WTC11 (cell line): ENCODE measurements around the gene UGCG. TPM values are rescaled to one million over a fixed set of nuclear protein-coding genes. Genes with fewer than 3 reads are reported as not detected.

Source experiments
- ATAC-seq: fragments of 200-7000 bp; cut with Tn5 transposase; 2 replicates; pipeline ENCODE4 v1.10.0; 2021; ENCODE audit warnings: mild to moderate bottlenecking, moderate library complexity
- CTCF ChIA-PET: fragments of 300-600 bp; sonication (Branson Sonifier 250); formaldehyde crosslinking; loops from one replicate; lab custom pipeline; 2021; ENCODE audit warnings: antibody characterized with exemption; lab: Charles Lee
- POLR2A ChIA-PET: fragments of 350-600 bp; sonication (Branson Sonifier 250); formaldehyde crosslinking; loops from one replicate; lab custom pipeline; 2021; ENCODE audit warnings: antibody characterized with exemption; lab: Charles Lee
- DNase-seq: peaks from one replicate; pipeline ENCODE4 v3.0.0; 2021; ENCODE audit warnings: low spot score
- H3K27ac Mint-ChIP-seq: 2 replicates; pipeline ENCODE4 v1.8.0; 2021; ENCODE audit warnings: mixed read lengths
- H3K27me3 Mint-ChIP-seq: 2 replicates; pipeline ENCODE4 v1.8.0; 2021; ENCODE audit warnings: low read depth, mild to moderate bottlenecking, moderate library complexity, mixed read lengths
- H3K36me3 Mint-ChIP-seq: 2 replicates; pipeline ENCODE4 v1.8.0; 2021; ENCODE audit warnings: mixed read lengths
- H3K4me1 Mint-ChIP-seq: 2 replicates; pipeline ENCODE4 v1.8.0; 2022; ENCODE audit warnings: mixed read lengths
- H3K4me3 Mint-ChIP-seq: 2 replicates; pipeline ENCODE4 v1.8.0; 2021; ENCODE audit warnings: mild to moderate bottlenecking, moderate library complexity, mixed read lengths
- H3K9me3 Mint-ChIP-seq: 2 replicates; pipeline ENCODE4 v1.8.0; 2021; ENCODE audit warnings: mixed read lengths
- ATF1 ChIP-seq: sonication (generic); formaldehyde crosslinking; IDR thresholded peaks from 2 replicates; pipeline ENCODE4 v1.8.1; 2023; ENCODE audit warnings: mild to moderate bottlenecking, moderate library complexity, missing genetic modification reagents
- FOXK1 ChIP-seq: sonication (generic); formaldehyde crosslinking; IDR thresholded peaks from 2 replicates; pipeline ENCODE4 v1.8.0; 2022; ENCODE audit warnings: mild to moderate bottlenecking, moderate library complexity, missing genetic modification reagents
- GRHL2 ChIP-seq: fragments of 250-450 bp; sonication (Bioruptor Pico); IDR thresholded peaks from 2 replicates; pipeline ENCODE4 v1.8.0; 2022; ENCODE audit warnings: mild to moderate bottlenecking, moderate library complexity; ENCODE audit not compliant: insufficient replicate concordance, severe bottlenecking
- PRRX2 ChIP-seq: fragments of 250-450 bp; sonication (Bioruptor Pico); IDR thresholded peaks from 2 replicates; pipeline ENCODE4 v1.8.0; 2021; ENCODE audit warnings: mild to moderate bottlenecking
- SP1 ChIP-seq: sonication (generic); formaldehyde crosslinking; conservative IDR thresholded peaks from 2 replicates; pipeline ENCODE4 v1.8.1; 2022; ENCODE audit warnings: missing genetic modification reagents
- TEAD1 ChIP-seq: sonication (generic); formaldehyde crosslinking; IDR thresholded peaks from 2 replicates; pipeline ENCODE4 v1.8.0; 2022; ENCODE audit warnings: mild to moderate bottlenecking, missing genetic modification reagents
- ZNF219 ChIP-seq: sonication (generic); formaldehyde crosslinking; IDR thresholded peaks from 2 replicates; pipeline ENCODE4 v1.8.0; 2023; ENCODE audit warnings: missing genetic modification reagents, mild to moderate bottlenecking, borderline replicate concordance
- total RNA-seq: library from RNA; stranded (reverse); gene quantifications from 3 replicates; pipeline ENCODE4 v1.2.3, GENCODE V29; 2021
- TF ChIP-seq, protein P1 (sequence below): sonication (generic); formaldehyde crosslinking; IDR thresholded peaks from 2 replicates; pipeline ENCODE4 v1.8.0; 2022; ENCODE audit warnings: missing genetic modification reagents
- TF ChIP-seq, protein P2 (sequence below): sonication (generic); formaldehyde crosslinking; IDR thresholded peaks from 2 replicates; pipeline ENCODE4 v1.8.0; 2023; ENCODE audit warnings: missing genetic modification reagents
- TF ChIP-seq, protein P3 (sequence below): fragments of 250-450 bp; sonication (Bioruptor Pico); IDR thresholded peaks from 2 replicates; pipeline ENCODE4 v1.9.0; 2021; ENCODE audit warnings: mild to moderate bottlenecking
- TF ChIP-seq, protein P4 (sequence below): sonication (generic); formaldehyde crosslinking; IDR thresholded peaks from 2 replicates; pipeline ENCODE4 v1.8.1; 2023; ENCODE audit warnings: mild to moderate bottlenecking, missing genetic modification reagents
- TF ChIP-seq, protein P5 (sequence below): sonication (generic); formaldehyde crosslinking; IDR thresholded peaks from 2 replicates; pipeline ENCODE4 v1.8.0; 2023; ENCODE audit warnings: mild to moderate bottlenecking, missing genetic modification reagents
- TF ChIP-seq, protein P6 (sequence below): fragments of 250-450 bp; sonication (Bioruptor Pico); IDR thresholded peaks from 2 replicates; pipeline ENCODE4 v1.9.0; 2021; ENCODE audit warnings: mild to moderate bottlenecking

The UGCG gene
- total RNA-seq, 1 experiment from 2014 or later, result 37.5 TPM

DNA sequence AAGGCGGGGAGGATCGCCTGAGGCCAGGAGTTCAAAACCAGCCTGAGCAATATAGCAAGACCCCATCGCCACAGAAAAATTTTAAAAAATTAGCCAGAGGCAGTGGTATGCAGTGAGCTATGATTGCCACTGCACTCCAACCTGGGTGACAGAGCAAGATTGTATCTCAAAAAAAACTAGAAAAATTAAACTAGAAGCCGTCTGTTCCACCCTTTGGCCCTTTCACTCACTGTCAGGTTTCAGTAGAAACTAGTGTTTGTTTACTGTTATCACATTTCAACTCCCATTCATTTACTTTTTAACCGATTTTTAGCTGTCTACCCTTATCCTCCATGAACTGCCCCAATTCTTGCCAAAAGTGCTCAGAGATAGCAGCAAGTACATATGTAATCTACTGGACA lies 8.3 kb downstream of the UGCG start (continued):
- TF ChIP-seq, protein P1, sequence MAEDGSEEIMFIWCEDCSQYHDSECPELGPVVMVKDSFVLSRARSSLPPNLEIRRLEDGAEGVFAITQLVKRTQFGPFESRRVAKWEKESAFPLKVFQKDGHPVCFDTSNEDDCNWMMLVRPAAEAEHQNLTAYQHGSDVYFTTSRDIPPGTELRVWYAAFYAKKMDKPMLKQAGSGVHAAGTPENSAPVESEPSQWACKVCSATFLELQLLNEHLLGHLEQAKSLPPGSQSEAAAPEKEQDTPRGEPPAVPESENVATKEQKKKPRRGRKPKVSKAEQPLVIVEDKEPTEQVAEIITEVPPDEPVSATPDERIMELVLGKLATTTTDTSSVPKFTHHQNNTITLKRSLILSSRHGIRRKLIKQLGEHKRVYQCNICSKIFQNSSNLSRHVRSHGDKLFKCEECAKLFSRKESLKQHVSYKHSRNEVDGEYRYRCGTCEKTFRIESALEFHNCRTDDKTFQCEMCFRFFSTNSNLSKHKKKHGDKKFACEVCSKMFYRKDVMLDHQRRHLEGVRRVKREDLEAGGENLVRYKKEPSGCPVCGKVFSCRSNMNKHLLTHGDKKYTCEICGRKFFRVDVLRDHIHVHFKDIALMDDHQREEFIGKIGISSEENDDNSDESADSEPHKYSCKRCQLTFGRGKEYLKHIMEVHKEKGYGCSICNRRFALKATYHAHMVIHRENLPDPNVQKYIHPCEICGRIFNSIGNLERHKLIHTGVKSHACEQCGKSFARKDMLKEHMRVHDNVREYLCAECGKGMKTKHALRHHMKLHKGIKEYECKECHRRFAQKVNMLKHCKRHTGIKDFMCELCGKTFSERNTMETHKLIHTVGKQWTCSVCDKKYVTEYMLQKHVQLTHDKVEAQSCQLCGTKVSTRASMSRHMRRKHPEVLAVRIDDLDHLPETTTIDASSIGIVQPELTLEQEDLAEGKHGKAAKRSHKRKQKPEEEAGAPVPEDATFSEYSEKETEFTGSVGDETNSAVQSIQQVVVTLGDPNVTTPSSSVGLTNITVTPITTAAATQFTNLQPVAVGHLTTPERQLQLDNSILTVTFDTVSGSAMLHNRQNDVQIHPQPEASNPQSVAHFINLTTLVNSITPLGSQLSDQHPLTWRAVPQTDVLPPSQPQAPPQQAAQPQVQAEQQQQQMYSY (CRISPR knock-in tag), result no peak
- TF ChIP-seq, all 79 proteins: peak for 0

DNA sequence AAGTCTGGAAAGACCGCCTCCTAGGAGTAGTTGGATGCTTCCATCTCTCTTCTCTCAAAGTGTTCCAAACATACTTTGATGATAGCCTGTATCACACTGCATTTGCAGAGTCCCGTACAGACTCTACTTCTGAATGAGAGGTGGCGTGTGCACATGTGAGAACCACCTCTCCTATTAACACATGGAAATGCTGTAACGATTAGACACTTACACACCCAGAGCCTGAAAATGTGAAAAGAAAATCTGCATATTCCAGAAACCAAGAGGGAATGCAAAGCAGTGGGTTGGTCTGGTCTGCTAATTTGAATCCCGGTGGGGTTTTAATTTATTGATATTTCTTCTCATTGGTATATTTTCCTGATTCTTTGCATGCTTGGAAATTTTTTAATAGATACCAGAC lies 10.5 kb downstream of the UGCG start:
- TF ChIP-seq, protein P2, sequence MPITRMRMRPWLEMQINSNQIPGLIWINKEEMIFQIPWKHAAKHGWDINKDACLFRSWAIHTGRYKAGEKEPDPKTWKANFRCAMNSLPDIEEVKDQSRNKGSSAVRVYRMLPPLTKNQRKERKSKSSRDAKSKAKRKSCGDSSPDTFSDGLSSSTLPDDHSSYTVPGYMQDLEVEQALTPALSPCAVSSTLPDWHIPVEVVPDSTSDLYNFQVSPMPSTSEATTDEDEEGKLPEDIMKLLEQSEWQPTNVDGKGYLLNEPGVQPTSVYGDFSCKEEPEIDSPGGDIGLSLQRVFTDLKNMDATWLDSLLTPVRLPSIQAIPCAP (CRISPR knock-in tag), result no peak
- TF ChIP-seq ZNF219 (no peak), FOXK1 (CRISPR knock-in tag) (no peak), ATF1 (CRISPR knock-in tag) (no peak), SP1 (CRISPR knock-in tag) (no peak), PRRX2 (no peak), TEAD1 (CRISPR knock-in tag) (no peak)
- TF ChIP-seq, protein P3, sequence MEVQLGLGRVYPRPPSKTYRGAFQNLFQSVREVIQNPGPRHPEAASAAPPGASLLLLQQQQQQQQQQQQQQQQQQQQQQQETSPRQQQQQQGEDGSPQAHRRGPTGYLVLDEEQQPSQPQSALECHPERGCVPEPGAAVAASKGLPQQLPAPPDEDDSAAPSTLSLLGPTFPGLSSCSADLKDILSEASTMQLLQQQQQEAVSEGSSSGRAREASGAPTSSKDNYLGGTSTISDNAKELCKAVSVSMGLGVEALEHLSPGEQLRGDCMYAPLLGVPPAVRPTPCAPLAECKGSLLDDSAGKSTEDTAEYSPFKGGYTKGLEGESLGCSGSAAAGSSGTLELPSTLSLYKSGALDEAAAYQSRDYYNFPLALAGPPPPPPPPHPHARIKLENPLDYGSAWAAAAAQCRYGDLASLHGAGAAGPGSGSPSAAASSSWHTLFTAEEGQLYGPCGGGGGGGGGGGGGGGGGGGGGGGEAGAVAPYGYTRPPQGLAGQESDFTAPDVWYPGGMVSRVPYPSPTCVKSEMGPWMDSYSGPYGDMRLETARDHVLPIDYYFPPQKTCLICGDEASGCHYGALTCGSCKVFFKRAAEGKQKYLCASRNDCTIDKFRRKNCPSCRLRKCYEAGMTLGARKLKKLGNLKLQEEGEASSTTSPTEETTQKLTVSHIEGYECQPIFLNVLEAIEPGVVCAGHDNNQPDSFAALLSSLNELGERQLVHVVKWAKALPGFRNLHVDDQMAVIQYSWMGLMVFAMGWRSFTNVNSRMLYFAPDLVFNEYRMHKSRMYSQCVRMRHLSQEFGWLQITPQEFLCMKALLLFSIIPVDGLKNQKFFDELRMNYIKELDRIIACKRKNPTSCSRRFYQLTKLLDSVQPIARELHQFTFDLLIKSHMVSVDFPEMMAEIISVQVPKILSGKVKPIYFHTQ (CRISPR knock-in tag), result no peak
- TF ChIP-seq, all 79 proteins: peak for 0
- no peak overlapping the region for H3K4me3 Mint-ChIP-seq
- H3K9me3 Mint-ChIP-seq, result no peaks in the 10 kb centered on the region
- ATAC-seq, result no peak
- peaks cover 22% of the 10 kb centered on the region for H3K4me1 Mint-ChIP-seq
- DNase-seq, result no peak
- H3K27me3 Mint-ChIP-seq, result no peaks in the 10 kb centered on the region
- POLR2A ChIA-PET, result no interaction called here
- peaks cover 3% of the 10 kb centered on the region; the same call in 1 of the 2 replicates for H3K36me3 Mint-ChIP-seq
- CTCF ChIA-PET, result no interaction called here
- H3K27ac Mint-ChIP-seq, result no peak overlapping the region

DNA sequence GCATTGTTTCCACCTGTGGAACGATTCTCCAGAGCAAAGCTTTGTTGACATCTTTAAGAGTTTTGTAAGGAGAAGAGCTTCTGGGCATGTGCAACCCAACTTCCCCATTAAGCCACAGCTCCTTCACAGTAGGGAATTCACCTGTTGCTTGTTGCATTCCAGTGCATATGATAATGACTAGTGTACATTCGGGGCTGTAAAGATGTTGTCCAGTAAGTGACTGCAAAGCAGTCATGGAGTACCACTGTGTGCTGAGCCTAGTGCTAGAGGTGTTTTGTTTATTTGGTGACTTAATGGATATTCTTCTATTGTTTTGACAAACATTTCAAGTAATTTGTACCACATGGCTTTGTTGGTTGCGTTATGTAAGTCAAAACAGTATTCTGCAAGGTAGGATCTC lies 12.8 kb downstream of the UGCG start:
- H3K27ac Mint-ChIP-seq, result peak overlapping the region; percentile 71; the same call in 1 of the 2 replicates
- DNase-seq (no peak), ATAC-seq (no peak)
- TF ChIP-seq, protein P4, sequence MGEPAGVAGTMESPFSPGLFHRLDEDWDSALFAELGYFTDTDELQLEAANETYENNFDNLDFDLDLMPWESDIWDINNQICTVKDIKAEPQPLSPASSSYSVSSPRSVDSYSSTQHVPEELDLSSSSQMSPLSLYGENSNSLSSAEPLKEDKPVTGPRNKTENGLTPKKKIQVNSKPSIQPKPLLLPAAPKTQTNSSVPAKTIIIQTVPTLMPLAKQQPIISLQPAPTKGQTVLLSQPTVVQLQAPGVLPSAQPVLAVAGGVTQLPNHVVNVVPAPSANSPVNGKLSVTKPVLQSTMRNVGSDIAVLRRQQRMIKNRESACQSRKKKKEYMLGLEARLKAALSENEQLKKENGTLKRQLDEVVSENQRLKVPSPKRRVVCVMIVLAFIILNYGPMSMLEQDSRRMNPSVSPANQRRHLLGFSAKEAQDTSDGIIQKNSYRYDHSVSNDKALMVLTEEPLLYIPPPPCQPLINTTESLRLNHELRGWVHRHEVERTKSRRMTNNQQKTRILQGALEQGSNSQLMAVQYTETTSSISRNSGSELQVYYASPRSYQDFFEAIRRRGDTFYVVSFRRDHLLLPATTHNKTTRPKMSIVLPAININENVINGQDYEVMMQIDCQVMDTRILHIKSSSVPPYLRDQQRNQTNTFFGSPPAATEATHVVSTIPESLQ, result no peak
- peaks cover 16% of the 10 kb centered on the region for H3K4me1 Mint-ChIP-seq
- no peak overlapping the region for H3K4me3 Mint-ChIP-seq
- H3K9me3 Mint-ChIP-seq, result no peaks in the 10 kb centered on the region
- H3K36me3 Mint-ChIP-seq, result peaks cover 3% of the 10 kb centered on the region; the same call in 1 of the 2 replicates
- ChIA-PET CTCF (interaction anchor here (0.6 kb wide), 1 partner anchor 165 kb away, joined by 4 read pairs; no protein-coding TSS in a partner anchor), POLR2A (interaction anchor here (0.7 kb wide), 1 partner anchor 560 kb away, joined by 3 read pairs; no protein-coding TSS in a partner anchor)
- no peaks in the 10 kb centered on the region for H3K27me3 Mint-ChIP-seq

DNA sequence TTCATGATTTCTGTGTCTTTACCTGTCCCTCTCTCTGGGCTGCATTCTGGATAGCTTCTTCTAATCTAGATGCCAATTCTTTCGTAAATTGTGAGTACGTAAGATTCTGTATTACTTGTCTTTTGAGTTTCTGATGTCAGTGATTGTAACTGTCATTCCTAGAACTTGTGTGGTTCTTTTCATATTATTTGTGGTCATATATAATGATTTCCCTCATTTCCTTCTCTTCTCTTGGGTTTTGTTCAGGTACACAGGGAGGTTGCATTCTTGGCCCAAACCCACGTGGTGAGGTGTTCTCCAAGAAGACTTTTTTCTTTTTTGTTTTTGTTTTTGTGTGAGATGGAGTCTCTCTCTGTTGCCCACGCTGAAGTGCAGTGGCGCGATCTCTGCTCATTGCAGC lies 13.8 kb downstream of the UGCG start:
- Mint-ChIP-seq H3K4me1 (peaks cover 13% of the 10 kb centered on the region), H3K4me3 (no peak overlapping the region), H3K9me3 (no peaks in the 10 kb centered on the region), H3K27me3 (no peaks in the 10 kb centered on the region), H3K27ac (peak overlapping the region; percentile 10; the same call in 1 of the 2 replicates), H3K36me3 (peaks cover 3% of the 10 kb centered on the region; the same call in 1 of the 2 replicates)
- DNase-seq (no peak), ATAC-seq (no peak)
- POLR2A ChIA-PET, result no interaction called here
- CTCF ChIA-PET, result no interaction called here
- TF ChIP-seq, protein P4, result no peak
- TF ChIP-seq, protein P5, sequence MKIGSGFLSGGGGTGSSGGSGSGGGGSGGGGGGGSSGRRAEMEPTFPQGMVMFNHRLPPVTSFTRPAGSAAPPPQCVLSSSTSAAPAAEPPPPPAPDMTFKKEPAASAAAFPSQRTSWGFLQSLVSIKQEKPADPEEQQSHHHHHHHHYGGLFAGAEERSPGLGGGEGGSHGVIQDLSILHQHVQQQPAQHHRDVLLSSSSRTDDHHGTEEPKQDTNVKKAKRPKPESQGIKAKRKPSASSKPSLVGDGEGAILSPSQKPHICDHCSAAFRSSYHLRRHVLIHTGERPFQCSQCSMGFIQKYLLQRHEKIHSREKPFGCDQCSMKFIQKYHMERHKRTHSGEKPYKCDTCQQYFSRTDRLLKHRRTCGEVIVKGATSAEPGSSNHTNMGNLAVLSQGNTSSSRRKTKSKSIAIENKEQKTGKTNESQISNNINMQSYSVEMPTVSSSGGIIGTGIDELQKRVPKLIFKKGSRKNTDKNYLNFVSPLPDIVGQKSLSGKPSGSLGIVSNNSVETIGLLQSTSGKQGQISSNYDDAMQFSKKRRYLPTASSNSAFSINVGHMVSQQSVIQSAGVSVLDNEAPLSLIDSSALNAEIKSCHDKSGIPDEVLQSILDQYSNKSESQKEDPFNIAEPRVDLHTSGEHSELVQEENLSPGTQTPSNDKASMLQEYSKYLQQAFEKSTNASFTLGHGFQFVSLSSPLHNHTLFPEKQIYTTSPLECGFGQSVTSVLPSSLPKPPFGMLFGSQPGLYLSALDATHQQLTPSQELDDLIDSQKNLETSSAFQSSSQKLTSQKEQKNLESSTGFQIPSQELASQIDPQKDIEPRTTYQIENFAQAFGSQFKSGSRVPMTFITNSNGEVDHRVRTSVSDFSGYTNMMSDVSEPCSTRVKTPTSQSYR (CRISPR knock-in tag), result no peak
- TF ChIP-seq GRHL2 (CRISPR knock-in tag), result no peak
- TF ChIP-seq, protein P6, sequence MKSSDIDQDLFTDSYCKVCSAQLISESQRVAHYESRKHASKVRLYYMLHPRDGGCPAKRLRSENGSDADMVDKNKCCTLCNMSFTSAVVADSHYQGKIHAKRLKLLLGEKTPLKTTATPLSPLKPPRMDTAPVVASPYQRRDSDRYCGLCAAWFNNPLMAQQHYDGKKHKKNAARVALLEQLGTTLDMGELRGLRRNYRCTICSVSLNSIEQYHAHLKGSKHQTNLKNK, result no peak
